Lower leg skin (tissue), 3 donors: ENCODE measurements around the gene MPIG6B.

Experiments
- POLR2A ChIP-seq, 2 donors: fragments of 450-650 bp; IDR thresholded peaks; one replicate each; pipeline ENCODE4 v1.6.1; 2016 to 2017; ENCODE audit warnings: antibody characterized with exemption in 2 of 2, mild to moderate bottlenecking in 1 of 2, moderate library complexity in 1 of 2
- TF ChIP-seq, protein P1 (sequence below), 3 donors: fragments of 450-650 bp; IDR thresholded peaks; one replicate each; pipeline ENCODE4 v1.5.1; 2016; ENCODE audit warnings: antibody characterized with exemption in 3 of 3, mild to moderate bottlenecking in 3 of 3, moderate library complexity in 2 of 3

DNA sequence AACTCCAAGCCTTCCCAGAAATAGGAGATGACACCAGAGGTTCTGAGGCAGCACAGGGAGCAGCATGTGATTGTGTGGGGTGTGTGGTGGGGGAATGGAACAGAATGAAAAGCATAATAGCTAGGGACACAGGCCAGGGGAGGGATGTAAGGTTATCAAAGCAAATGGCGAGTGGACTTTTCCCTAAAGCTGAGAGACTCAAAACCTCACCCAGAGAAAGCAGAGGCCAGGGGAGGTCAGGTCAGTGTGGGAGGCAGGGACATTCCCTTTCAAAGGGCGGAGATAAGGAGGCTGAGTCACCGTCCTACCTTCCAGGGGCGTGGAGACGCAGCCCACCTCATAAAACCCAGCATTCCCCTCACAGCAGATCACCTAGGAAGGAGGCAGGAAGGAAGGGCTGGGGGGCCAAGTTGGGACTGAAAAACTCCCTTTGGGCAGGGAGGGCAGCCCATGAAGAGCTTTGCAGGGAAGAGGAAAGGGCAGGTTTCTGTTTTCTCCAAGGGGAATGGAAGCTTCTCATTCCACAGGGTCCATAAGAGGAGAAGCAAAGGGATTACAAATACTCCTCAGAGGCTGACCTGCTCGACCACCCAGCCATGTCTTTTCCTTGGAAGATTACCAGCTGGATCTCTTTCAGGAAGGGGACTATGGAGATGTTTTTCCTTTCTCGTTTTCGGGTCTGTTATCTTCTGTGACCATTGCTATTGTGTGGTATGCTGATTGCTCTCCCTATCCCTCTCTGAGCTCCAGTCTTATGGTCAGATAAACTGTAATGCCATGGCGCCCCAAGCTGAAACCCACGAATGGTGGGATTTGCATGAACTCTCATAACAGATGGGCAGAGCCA is 32.7 kb upstream of the MPIG6B start:
- TF ChIP-seq, protein P1, sequence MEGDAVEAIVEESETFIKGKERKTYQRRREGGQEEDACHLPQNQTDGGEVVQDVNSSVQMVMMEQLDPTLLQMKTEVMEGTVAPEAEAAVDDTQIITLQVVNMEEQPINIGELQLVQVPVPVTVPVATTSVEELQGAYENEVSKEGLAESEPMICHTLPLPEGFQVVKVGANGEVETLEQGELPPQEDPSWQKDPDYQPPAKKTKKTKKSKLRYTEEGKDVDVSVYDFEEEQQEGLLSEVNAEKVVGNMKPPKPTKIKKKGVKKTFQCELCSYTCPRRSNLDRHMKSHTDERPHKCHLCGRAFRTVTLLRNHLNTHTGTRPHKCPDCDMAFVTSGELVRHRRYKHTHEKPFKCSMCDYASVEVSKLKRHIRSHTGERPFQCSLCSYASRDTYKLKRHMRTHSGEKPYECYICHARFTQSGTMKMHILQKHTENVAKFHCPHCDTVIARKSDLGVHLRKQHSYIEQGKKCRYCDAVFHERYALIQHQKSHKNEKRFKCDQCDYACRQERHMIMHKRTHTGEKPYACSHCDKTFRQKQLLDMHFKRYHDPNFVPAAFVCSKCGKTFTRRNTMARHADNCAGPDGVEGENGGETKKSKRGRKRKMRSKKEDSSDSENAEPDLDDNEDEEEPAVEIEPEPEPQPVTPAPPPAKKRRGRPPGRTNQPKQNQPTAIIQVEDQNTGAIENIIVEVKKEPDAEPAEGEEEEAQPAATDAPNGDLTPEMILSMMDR (IDR thresholded peaks at IDR 0.05): no peak
- TF ChIP-seq POLR2A (IDR thresholded peaks at IDR 0.05): no peak
